Fibroblast of upper back skin (primary cell): ENCODE measurements around the gene TNNT2.

Experiments used
- DNase-seq: peaks from one replicate; pipeline ENCODE4 v3.0.0-alpha.2; 2013

TNNT2 gene

DNA sequence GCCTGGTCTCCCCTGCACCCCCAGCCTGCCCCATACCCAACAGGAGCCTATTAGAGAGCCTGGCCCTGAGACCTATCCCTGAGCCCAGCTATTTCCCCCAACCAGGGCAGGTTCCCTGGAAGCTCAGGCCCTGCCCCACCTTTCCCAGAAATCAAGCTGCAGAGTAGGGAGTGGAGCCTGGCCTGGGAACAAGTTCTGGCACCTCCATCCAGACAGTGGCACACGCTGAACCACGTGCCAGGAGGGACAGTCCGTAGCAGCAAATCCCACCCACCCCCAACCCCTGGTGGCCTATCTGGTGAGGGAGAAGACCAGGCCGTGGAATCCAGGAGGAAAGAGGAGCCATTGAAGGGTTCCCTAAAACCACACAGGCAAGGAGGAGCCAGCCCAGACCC is 22.6 kb downstream of the TNNT2 start:
- DNase-seq, result no peak

- DNase-seq, result no peak
Measured at GRCh38 chr1:201354151-201354900, 23.2 kb downstream of the TNNT2 start.

GRCh38 chr1:201353186-201353940 is 24.1 kb downstream of the TNNT2 start:
- DNase-seq, result no peak

- DNase-seq, result no peak
Measured at GRCh38 chr1:201351617-201352016, 25.9 kb downstream of the TNNT2 start.

GRCh38 chr1:201350884-201351283 is 26.6 kb downstream of the TNNT2 start:
- DNase-seq, result no peak

DNA sequence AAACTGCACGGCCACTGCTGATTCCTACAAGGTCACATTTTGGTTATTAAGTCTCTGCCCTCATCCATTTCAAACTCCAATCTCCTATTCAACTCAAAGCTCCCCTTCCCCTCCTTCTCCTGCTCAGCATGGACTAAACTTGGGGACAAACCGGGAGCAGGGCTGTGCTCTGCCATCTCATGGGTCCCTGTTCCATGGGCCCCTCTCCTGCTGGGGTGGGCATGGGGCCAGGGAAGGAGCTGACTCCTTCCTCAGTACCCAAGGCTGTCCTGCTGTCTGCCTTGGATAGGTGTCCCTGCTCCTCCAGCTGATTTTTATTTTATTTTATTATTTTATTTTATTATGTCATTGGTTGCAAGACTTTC is 27.1 kb downstream of the TNNT2 start:
- no peak for DNase-seq

DNA sequence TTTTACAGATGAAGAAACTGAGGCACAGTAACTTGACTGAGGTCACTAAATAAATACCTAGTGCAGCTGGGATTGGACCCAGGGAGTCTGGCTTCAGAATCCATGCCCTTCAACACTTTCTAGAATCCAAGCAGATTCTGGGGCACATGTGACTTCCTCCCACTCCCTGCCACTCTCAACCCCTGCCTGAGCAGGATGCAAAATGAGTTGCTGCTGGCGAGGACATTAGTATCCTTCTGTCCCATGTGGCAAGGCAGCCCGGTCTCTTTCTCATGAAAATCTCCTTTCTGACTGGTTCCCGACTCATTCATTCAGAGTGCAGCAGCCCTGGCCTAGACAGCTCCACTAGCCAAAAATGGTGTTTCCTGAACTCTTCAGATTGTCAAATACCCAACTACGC is 28.4 kb downstream of the TNNT2 start:
- DNase-seq, result no peak

GRCh38 chr1:201348211-201348566 is 29.3 kb downstream of the TNNT2 start:
- DNase-seq, result peak; percentile 57

- DNase-seq, result no peak
Measured at GRCh38 chr1:201347498-201348210, 29.8 kb downstream of the TNNT2 start.

- DNase-seq, result no peak
Measured at GRCh38 chr1:201346987-201347386, 30.5 kb downstream of the TNNT2 start.

GRCh38 chr1:201346337-201346939 is 31.0 kb downstream of the TNNT2 start:
- DNase-seq, result peak; percentile 52

DNA sequence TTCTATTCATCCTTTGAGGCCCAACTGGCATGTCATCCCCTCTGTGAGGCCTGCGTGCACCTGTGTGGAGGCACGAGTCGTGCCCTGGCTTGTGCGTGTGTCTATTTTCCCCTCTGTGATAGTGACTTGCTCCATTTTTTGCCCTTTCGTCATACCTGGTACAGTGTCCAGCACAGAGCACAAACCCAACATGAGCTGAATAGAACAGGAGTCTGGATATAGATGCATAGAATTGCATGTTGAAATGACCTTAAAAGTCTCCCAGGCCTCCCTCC is 32.5 kb downstream of the TNNT2 start:
- DNase-seq, result no peak

GRCh38 chr1:201344206-201345080 is 33.0 kb downstream of the TNNT2 start:
- DNase-seq, result no peak

- DNase-seq, result no peak
Measured at GRCh38 chr1:201341377-201341776, 36.1 kb downstream of the TNNT2 start.

GRCh38 chr1:201336711-201337450 is 40.6 kb downstream of the TNNT2 start:
- DNase-seq, result no peak

DNA sequence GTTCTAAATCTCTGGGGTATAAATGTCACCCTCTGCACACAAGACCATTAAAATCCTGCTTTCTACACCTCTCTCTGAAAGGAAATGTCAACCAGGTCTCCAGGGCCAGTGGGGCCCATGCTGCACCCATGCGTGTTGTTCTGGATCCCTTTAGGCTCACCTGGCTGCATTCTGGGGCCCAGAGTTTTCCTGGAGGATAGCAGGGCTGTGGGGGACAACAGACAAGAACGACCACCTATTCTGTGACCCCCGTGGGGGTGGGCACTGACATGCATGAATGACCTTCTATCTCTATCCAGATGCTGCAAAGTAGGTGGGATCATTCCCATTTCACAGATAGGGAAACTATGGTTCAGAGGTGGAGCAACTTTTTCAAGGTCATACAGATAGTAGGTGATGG is 41.6 kb downstream of the TNNT2 start:
- DNase-seq, result no peak

- no peak for DNase-seq
Measured at GRCh38 chr1:201335174-201335870, 42.2 kb downstream of the TNNT2 start.

DNA sequence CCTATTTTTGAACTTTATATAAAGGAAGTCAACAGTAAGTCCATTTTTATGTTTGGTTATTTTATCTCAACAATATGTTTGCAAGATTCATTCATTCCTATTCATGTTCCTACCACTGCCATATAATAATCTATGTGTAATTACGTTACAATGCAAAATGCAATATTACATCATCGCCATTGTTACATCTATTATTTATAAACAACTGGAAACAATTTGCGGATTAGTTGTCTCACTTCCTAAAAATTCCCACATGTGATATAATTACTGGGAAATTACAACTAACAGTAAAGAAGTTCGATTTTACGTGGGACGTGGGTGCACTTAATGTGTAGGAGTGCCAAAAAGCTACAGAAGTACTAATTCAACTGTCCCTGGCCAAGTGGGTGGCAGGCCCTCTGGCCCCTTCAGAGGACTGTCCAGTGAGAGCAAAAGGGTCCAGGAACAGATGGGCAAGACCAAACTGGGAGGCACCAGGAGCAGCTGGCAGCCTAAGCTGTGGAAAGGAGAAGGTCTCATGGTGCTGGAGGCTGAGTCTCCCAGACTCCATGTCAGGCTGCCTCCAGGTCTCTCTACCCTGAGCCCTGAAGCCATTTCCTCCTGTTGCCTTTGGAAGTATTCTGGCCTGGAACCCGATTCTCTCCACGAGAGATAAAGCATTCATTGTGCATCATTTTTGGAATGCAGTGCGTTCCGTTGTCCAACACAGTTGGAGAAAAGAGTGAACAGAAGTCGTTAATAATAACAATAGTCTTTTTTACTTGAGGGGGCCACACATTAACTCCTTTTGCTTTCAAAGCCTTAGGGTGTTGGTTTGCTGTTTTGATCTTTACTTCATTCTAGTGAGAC is 42.9 kb downstream of the TNNT2 start:
- DNase-seq, result peak; percentile 6

DNA sequence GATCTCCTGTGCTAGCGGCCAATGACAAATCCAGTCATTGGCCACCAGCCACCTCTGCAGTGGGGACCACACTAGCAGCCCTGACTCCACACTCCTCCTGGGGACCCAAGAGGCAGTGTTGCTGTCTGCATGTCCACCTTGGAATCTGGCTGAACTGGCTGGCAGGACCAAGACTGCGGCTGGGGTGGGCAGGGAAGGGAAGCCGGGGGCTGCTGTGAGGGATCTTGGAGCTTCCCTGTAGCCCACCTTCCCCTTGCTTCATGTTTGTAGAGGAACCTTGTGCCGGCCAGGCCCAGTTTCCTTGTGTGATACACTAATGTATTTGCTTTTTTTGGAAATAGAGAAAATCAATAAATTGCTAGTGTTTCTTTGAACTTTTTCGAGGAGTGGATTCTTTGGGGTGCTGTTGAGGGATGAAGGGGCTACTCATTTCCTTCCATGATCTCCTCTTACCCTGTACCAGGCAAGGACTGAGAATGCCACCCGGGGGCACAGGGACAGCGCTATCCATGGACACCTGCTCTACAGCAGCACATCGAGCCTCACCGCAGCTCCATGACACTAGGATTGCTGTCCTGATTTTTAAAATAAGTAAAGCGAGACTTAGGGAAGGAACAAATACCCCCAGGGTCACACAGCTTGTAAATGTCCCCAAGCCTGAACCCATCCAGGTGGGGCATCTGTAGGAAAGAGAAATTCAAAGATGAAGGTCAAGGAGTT is 44.7 kb downstream of the TNNT2 start:
- no peak for DNase-seq

GRCh38 chr1:201332021-201332420 is 45.5 kb downstream of the TNNT2 start:
- DNase-seq, result no peak
